Right forelimb (tissue), 1 donor: ENCODE results near the gene CLNS1A.
"Not testable (repeated sequence)": the region's sequence is repeated elsewhere in the genome, so short reads cannot be mapped to it uniquely, and the experiment has no call there.

Source experiments
- DNase-seq: peaks from one replicate; pipeline ENCODE4 v3.0.0-alpha.2; 2018

The CLNS1A gene, protein sequence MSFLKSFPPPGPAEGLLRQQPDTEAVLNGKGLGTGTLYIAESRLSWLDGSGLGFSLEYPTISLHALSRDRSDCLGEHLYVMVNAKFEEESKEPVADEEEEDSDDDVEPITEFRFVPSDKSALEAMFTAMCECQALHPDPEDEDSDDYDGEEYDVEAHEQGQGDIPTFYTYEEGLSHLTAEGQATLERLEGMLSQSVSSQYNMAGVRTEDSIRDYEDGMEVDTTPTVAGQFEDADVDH

DNA sequence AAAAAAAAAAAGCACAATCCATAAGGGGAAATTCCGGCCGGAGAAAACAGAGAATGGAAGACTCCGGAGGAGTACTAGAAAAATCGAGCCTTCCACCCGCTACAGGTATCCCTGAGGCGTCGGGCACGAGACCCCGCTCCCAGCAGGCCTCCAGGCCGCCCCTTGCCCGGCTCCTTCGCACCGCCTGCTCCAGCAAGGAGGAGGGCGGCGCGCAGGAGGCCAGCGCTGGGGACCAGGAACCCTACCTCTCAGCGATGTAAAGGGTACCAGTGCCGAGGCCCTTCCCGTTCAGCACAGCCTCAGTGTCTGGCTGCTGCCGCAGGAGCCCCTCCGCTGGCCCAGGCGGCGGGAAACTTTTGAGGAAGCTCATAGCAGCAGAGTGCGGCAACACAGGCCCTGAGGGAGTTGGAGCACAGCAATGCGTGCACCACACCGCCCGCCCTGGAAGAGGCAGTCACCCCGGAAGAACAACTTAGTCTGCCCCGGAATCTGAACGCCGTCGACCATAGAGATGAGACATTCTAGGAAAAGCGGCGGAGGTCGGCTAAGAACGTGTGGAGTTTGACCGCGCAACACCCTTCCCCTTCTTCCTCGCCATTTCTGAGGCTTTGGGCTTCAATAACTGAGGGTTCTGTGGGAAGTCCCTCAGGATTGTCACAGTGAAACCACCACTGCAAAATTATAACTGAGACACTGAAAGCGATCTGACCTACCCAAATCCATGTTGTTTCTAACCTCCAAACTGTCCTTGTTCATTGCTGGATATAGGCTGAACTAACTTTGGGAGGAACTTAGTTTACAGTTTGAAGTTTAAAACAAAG, at the start of gene CLNS1A:
TSS of gene CLNS1A (minus strand) at position 450 of the 821 bp plus-strand sequence. CDS start at position 370, 80 bp downstream.
- peak; percentile 92 for DNase-seq

DNA sequence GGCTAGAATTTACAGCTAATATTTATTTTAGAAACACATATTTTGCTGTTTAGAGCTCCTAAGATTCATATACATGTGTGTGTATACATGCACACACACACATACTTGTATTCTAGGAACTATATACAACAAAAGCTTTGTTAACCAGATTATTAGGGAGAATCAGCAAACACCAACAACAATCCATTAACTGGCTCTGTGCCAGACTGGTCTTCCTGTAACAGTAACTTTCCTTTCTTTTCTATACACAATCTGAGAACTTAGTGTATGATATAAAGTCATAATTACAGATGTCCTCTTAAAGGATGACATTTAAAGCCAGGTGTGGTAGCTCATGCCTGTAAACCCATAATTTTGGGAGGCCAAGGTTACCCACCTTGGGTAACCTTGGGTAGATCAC, 49.5 kb upstream of the CLNS1A start:
- no peak for DNase-seq

- no peak for DNase-seq
These were observed 39.5 kb upstream of the CLNS1A start for GRCh38 chr11:77677138-77677537.

DNA sequence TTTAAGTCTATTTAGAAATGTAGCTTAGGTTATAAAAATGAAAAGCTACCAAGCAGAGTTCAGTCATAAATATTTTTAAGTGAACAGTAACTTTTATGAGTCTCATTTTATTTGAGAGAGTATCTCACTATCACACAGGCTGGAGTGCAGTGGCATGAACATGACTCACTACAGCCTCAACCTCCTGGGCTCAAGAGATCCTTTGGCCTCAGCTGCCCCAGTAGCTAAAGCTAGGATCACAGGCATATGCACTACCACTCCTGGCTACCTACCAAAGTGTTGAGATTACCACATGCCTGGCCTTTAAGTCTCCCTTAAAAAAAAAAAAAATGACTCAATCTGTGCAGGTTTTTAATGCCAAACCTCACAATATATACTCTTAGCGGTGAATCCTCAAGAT, 34.7 kb upstream of the CLNS1A start:
- DNase-seq = no peak

DNA sequence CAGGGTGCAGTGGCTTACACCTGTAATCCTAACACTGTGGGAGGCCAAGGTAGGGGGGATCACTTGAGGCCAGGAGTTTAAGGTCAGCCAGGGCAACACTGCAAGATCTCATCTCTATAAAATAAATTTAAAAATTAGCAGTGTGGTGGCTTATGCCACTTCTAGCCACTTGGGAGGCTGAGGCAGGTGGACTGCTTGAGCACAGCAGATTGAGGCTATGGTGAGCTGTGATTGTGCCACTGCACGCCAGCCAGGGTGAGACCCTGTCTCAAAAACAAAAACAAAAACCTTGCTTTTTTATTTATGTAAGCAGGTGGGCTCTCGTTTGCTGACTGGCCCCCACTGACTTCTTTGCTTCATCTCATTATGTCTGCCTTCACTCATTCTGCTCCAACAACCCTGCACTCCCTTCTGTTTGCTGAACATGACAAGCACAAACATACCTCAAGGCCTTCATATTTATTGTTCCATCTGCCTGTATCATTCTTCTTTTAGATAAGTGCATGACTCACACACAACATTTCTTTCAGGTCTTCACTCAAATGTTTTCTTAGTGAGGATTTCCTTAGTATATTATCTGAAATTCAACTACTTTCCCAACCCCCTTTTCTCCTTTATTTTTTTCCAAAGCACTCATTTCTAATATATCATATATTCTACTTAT, 32.4 kb upstream of the CLNS1A start:
- DNase-seq = no peak

GRCh38 chr11:77668760-77669159, 31.2 kb upstream of the CLNS1A start:
- no peak for DNase-seq

GRCh38 chr11:77665240-77665965, 27.8 kb upstream of the CLNS1A start:
- no peak for DNase-seq

- DNase-seq = no peak
These were observed 24.1 kb upstream of the CLNS1A start for GRCh38 chr11:77661670-77662069.

DNA sequence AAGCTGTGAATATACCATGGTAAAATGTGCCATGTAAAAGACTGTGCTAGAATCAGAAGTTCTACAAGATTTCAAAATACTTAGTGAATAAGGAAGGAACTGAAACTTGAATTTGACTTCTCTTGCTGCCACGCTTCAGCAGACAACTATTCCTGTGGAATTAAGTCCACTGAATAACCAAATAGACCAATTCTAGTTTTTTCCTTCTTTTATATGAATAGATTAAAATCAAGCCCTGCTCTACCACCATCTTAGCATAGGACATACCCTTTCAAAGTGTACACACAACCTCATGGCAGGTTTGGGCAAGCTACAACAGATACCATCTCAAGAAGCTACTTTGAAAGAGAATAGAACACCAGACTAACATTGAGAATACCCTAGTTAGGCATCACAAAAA, 23.4 kb upstream of the CLNS1A start:
- DNase-seq = no peak

DNA sequence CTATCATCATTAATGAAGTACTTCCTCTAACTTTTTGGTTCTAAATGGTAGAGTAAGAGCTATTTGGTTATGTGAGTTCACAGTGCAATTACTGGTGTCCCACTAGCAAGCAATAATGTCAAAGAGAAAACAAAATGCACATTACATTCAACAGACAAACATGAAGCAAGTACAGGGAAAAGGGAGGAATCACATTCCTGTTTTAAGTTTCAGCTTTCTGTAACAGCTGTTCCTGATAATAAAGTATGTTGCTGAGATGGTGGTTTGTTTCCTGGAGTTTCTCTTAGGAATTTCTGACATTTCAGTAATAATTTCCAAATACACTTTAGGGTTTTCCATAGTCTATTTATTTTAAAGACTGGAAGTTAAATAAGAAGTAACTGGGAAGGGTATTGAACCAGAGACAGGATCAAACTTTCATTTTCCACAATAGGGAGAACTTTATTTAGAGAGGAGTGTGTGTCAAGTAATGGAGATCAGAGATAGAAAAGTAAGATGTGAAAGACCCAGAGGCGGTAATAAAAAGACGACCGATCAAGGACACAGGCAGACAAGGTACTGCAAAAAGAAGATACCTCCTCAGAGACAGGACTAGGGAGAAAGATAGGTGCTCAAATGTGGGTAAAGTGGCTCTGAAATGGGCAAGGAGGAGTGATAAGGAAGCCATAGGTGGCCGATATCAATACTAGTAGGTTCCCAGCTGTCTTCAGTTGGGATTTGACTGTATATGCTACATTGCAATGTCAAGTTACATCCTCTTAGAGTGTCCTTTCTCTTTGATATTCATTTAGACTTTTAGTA, 20.8 kb upstream of the CLNS1A start:
- DNase-seq = no peak

DNA sequence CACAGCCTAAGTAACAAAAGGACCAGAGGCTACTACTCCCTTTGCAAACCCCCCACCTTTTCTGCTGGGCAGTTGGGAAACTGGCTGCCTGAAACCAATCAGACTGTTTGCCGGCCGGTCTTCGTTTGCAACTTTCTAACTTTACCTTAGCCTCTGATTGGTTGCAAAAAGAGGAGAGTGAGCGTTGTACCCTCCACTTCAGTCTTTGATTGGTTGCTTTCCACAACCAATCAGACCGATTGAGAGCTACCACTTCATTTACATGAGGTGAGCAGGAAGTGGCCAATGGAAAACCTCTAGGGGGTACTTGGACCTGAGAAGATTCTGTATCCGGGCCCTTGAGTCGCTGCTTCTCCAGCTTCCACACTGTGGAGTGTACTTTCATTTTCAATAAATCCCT, 18.8 kb upstream of the CLNS1A start:
- no peak for DNase-seq

GRCh38 chr11:77654770-77655434, 17.3 kb upstream of the CLNS1A start:
- no peak for DNase-seq

DNA sequence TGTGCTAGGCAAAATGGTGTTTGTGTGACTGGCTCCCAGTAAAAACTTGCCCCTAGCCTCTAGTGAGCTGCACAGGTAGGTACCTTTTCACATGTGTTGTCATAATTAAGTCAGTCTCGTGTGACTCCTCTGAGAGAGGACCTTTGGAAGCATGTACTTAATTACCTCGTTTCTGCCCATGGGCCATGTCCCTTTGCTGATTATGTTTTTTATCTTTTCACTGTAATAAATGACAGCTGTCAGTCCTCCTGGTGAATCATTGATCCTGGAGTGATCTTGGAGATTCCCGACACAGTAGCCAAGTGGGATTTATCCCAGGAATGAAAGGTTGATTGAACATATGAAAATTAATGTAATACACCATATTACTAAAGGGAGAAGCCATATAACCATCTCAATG, 12.5 kb upstream of the CLNS1A start:
- DNase-seq = no peak

DNA sequence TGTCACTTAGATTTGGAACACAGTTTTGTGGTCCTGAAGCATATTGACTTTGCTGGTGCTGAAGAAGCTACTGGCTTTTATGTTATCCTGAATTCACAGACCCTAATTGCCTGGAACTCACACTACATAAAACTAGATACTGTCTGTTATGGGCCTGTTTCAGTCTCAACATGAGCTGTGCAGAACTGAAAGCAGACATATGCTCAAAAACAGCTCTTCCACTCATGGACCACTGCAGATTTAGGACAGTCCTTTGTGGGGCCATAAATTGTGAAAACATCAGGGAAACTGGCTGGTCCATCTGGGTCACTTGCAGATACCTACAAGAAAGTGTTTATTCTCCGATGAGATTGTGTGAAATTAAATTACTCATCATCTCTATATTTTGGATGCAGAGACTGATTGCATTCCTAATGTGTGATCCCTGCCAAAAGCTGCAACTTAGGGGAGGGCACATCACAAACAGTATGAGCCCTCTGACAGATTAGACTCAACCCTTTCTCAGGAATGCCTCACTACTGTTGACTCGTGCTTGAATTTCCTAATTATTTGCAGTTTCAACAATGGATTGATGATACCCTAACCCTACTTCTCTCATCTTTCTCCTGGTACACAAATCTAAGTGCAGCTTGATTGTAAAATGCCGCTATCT, 10.2 kb upstream of the CLNS1A start:
- no peak for DNase-seq

- no peak for DNase-seq
These were observed 7.3 kb upstream of the CLNS1A start for GRCh38 chr11:77644887-77645286.

DNA sequence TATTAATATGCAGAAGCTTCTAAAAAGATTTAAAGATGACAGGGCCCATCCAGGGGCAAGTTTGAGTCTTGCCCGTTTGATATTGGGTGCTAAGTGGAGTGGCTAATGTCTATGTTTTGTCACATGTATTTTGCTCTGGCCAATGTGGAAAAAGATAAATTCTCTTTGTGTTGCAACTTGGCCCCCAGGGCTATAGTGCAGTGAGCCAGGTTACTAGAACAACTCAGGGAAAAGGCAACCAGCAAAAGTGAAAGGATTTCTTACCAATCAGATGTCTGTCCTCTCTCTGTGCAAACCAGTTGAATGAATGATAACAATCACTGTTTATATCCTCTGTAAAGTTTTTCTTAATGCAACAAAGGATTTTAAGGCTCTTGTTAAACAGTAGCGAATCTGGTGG, 4.6 kb upstream of the CLNS1A start:
- DNase-seq = no peak

GRCh38 chr11:77636731-77637344, 756 bp downstream of the CLNS1A start:
- no peak for DNase-seq

- not testable (repeated sequence) for DNase-seq
These were observed 3.7 kb downstream of the CLNS1A start for GRCh38 chr11:77633926-77634325.

GRCh38 chr11:77630157-77630710, 7.4 kb downstream of the CLNS1A start:
- no peak for DNase-seq

DNA sequence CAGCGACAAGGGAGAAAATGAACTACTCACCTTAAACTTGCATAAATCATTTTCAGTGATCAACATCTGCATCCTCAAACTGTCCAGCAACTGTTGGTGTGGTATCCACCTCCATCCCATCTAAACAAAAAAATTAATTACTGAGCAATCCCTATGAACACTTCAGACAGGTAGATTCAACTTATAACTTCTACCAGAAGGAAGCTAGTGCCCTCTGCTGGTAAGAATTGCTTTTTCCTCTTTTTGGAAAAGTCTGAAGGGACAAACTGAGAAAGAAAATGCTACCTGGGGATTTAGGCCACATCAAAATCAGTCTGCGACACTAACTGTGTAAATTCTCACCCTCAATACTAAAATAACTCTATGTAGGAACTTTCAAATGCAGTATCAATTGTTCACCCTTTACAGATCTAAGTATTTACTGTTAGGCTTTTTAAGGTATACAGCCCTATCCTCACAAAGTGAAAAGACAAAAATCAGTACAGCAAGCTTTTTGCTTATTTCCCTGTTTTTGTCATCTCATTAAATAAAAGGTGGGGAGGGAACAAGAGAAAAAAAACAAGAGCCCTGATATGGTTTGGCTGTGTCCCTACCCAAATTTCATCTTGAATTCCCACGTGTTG, 17.9 kb downstream of the CLNS1A start:
- DNase-seq = no peak
